ENCODE results near the gene CPNE6. TPM values are rescaled to one million over a fixed set of nuclear protein-coding genes. Genes with fewer than 3 reads are reported as not detected.
"Not testable (repeated sequence)": the region's sequence is repeated elsewhere in the genome, so short reads cannot be mapped to it uniquely, and the experiment has no call there.

The CPNE6 gene
- total RNA-seq, 2 donors from 2014 or later, result 1.8 to 8.8 TPM

DNA sequence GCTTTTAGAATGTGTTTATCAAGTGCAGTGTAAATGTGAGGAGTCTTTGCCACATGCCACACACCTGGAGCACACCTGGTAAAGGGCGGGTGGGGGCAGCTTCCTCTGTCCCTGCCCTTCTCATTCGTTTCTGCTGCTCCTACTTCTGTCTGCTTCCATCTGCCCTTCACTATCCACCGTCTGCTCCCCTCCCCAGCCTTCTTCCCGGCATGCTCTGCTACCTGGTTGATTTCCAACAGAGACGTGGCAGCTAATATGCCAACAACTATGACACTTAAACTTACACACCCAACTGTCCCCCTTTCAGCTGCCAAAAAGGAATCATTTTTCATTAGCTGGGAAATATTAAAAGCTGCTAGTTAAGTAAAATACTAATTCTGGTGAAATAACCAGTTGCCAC, 28.6 kb upstream of the CPNE6 start:
- Histone ChIP-seq H3K27ac (no peak overlapping the region), H3K9me3 (no peaks in the 10 kb centered on the region), H3K4me1 (replicated peaks) (no peaks in the 10 kb centered on the region), H3K36me3 (no peaks in the 10 kb centered on the region), H3K27me3 (replicated peaks; ENCODE audit: insufficient read depth) (no peaks in the 10 kb centered on the region), H3K4me3 (no peak overlapping the region)
- DNase-seq (ENCODE audit: low spot score), result no peak
- 20% methylated on average over 5 of the region's 5 CpGs for WGBS
- TF ChIP-seq POLR2A (IDR thresholded peaks at IDR 0.05), result no peak
- no peak for TF ChIP-seq POLR2AphosphoS5 (IDR thresholded peaks at IDR 0.05)
- TF ChIP-seq, protein P1, sequence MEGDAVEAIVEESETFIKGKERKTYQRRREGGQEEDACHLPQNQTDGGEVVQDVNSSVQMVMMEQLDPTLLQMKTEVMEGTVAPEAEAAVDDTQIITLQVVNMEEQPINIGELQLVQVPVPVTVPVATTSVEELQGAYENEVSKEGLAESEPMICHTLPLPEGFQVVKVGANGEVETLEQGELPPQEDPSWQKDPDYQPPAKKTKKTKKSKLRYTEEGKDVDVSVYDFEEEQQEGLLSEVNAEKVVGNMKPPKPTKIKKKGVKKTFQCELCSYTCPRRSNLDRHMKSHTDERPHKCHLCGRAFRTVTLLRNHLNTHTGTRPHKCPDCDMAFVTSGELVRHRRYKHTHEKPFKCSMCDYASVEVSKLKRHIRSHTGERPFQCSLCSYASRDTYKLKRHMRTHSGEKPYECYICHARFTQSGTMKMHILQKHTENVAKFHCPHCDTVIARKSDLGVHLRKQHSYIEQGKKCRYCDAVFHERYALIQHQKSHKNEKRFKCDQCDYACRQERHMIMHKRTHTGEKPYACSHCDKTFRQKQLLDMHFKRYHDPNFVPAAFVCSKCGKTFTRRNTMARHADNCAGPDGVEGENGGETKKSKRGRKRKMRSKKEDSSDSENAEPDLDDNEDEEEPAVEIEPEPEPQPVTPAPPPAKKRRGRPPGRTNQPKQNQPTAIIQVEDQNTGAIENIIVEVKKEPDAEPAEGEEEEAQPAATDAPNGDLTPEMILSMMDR (IDR thresholded peaks at IDR 0.05), result no peak
- intact Hi-C loops (cut with DNase I), result no loop called here

- H3K27ac ChIP-seq; intact Hi-C loops (cut with DNase I); DNase-seq (ENCODE audit: low spot score); H3K36me3 ChIP-seq; H3K4me3 ChIP-seq; H3K27me3 ChIP-seq (replicated peaks; ENCODE audit: insufficient read depth); H3K4me1 ChIP-seq (replicated peaks); H3K9me3 ChIP-seq: not testable (repeated sequence)
- 80% methylated on average over 2 of the region's 2 CpGs for WGBS
Observed at GRCh38 chr14:24049002-24049401, 22.4 kb upstream of the CPNE6 start.

DNA sequence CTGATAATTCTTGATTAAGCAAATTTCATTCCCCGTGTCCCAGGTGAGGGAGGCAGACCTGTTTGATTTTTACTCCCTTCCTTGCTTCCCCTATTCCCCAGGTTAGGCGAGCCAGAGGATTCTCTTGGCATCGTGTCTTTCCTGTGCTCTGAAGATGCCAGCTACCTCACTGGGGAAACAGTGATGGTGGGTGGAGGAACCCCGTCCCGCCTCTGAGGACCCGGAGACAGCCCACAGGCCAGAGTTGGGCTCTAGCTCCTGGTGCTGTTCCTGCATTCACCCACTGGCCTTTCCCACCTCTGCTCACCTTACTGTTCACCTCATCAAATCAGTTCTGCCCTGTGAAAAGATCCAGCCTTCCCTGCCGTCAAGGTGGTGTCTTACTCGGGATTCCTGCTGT, 20.6 kb upstream of the CPNE6 start:
- H3K9me3 ChIP-seq; H3K27me3 ChIP-seq (replicated peaks; ENCODE audit: insufficient read depth); H3K4me1 ChIP-seq (replicated peaks); H3K4me3 ChIP-seq; DNase-seq (ENCODE audit: low spot score); H3K36me3 ChIP-seq; intact Hi-C loops (cut with DNase I); H3K27ac ChIP-seq: not testable (repeated sequence)
- 53% methylated on average over 8 of the region's 8 CpGs for WGBS

DNA sequence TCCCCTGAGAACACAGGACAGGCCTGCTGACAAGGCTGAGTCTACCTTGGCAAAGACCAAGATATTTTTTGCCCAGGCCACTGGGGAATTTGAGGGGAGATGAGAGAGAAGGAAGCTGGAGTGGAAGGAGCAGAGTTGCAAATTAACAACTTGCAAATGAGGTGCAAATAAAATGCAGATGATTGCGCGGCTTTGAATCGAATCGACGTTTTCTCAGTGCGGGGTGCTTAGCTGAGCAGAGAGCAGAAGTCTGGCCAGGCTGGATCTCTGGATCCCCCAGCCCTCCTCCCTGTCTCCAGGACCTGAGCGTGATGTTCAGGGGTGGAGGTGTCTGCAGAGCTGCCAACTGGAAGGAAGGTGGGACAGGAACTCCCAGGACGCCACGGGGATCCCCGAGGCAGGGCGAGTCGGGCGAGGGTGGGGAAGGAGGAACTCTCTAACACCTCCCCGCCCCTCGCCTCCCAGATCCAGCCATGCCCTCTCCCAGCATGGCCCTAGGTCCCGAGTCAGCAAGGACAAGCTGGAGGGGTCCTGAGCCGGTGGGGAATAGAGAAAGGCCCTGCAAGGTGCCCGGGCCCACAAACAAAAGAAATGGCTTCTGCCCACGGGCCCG, 20.1 kb upstream of the CPNE6 start:
- peak overlapping the region; percentile 43 to 51 for H3K4me3 ChIP-seq
- WGBS, result 17% methylated on average over 19 of the region's 20 CpGs
- DNase-seq (ENCODE audit: low spot score), result no peak
- no peaks in the 10 kb centered on the region for H3K9me3 ChIP-seq
- TF ChIP-seq, protein P1 (IDR thresholded peaks at IDR 0.05), result no peak
- TF ChIP-seq POLR2A (IDR thresholded peaks at IDR 0.05), result no peak
- TF ChIP-seq POLR2AphosphoS5 (IDR thresholded peaks at IDR 0.05), result no peak
- no peaks in the 10 kb centered on the region for H3K27me3 ChIP-seq (replicated peaks; ENCODE audit: insufficient read depth)
- peak overlapping the region; percentile 55 to 64 for H3K27ac ChIP-seq
- no peaks in the 10 kb centered on the region for H3K4me1 ChIP-seq (replicated peaks)
- no peaks in the 10 kb centered on the region for H3K36me3 ChIP-seq
- intact Hi-C loops (cut with DNase I), result no loop called here

DNA sequence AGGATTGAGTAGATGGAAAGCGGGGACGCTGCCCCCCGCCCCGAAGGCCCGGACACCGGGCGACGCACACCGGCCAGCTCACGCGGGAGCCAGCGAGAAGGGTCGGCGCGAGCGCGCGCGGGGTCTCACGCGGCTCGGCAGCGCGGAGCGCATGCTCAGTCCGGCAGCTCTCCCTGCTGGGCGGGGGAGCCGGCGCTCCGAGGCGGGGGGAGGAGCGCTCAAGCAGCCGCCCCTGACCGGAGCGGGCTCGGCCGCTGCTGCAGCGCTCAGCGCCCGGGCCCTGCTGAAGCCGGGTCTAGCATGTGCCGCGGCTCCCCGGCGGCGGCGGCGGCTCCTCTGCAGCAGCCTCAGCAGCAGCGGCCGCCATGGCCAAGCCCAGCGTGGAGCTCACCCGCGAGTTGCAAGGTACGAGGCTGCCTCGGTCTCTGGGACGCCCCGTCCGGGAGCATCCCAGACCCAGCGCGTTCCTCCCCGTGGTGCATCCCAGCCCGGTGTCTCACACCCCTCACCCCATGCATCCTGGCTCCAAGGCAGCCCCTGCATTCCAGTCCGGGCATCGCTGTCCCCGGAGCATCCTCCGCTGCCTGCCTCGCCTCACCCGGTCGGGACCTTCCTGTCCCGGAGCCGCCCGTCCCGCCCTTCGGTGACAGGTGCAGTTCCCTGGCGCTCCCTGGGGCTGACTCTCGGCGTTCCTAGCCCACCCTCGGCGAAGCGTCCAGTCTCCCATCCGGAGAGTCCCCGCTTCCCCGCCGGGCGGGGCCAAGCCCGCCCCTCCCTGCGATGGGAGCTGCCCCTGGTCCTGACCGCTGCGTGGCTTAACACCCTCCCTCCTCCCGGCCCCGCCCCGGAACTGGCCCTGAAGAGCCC, 19.3 kb upstream of the CPNE6 start, which contains the start of gene CARMIL3:
CARMIL3 (plus strand) TSS at position 221 of the 867 bp plus-strand sequence; CDS start at position 366, 145 bp downstream.
- Histone ChIP-seq H3K4me1 (replicated peaks) (no peaks in the 10 kb centered on the region), H3K27me3 (replicated peaks; ENCODE audit: insufficient read depth) (no peaks in the 10 kb centered on the region), H3K27ac (peak within 1 kb of the TSS; percentile 55 to 64), H3K4me3 (peak within 1 kb of the TSS; percentile 43 to 51), H3K36me3 (no peaks in the 10 kb centered on the region), H3K9me3 (no peaks in the 10 kb centered on the region)
- peak; percentile 57 for DNase-seq (ENCODE audit: low spot score)
- TF ChIP-seq, protein P1 (IDR thresholded peaks at IDR 0.05), result peak in 1 of 4 experiments; percentile 5
- peak; percentile 56 for TF ChIP-seq POLR2A (IDR thresholded peaks at IDR 0.05)
- TF ChIP-seq POLR2AphosphoS5 (IDR thresholded peaks at IDR 0.05), result no peak
- intact Hi-C loops (cut with DNase I), result no loop called here
- WGBS, result under 1% methylated on average over 82 of the region's 92 CpGs
